HuH-7 (cell line): Measurements from ENCODE around the gene HIVEP2.

ENCODE experiments used
- DNase-seq: peaks from one replicate; pipeline ENCODE4 v3.0.0; 2011; ENCODE audit warnings: low spot score

HIVEP2 gene

DNA sequence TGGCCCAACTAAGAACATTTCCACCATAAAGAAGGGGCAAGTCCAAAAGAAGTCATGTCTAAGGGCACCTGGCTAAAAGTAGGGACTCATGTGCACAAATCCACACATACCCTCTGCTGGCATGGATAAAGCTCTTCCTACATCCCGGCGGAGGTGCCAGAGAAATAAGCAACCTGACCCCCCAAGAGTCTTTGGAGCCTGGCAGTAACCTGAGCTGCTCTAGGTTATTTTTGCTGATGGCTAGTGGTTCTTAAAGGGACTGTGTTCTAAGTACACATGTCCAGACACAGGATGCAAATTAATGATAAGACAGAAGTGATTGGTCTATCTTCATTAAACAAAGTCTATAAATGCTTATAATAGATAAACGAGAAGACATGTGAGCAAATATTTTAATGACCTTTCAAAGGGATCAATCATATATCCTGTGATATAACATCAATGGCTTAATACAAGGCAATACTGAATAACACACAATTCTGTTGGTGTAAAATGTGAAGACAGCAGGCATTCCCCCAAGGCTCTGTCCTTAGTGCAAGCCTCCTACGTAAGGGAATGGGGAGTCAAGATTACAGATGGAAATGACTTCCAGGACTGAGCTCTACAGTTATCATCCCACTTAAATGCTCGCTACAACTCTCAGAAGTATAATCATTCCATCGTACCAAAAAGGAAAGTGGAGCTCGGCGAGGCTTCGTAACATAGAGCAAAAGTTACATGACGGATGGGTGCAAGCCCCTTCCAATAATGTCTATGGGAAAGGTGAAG, 52.5 kb downstream of the HIVEP2 start:
- no peak for DNase-seq

DNA sequence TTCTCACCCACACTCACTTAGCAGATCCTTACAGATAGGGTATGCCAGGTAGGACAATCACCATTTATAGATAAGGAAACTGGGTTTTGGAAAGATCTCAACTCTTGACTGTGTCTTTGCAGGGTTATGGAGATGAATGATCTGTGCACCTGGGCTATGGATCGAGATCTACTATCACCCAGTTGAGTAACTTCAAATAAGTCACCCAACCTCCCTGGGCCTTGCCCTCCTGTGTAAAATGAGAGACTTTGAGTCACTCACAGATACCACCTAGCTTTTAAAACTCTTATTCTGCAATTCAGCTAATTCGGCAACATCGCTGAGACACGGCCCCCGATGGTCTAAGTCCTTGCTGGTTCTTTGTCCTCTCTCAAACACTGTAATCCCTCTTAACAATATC, 53.5 kb downstream of the HIVEP2 start:
- no peak for DNase-seq

DNA sequence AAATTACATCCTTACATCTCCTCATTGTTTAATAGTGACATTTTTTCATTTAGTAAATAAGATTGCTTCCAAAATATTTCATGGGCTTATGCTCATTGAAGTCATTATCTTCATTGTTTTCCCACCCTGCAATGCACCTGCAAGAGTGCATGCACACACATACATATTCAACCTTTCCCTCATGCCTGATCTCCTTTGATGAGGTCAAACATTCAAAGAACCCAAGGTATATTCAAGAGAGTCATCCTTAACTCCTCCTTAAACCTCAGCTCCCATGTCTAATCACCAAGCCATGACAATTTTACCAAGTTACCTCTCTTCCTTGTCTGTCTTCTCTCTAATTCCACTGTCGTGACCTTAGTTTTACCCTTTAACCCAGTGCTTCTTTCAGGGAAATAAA, 56.5 kb downstream of the HIVEP2 start:
- DNase-seq, result no peak

DNA sequence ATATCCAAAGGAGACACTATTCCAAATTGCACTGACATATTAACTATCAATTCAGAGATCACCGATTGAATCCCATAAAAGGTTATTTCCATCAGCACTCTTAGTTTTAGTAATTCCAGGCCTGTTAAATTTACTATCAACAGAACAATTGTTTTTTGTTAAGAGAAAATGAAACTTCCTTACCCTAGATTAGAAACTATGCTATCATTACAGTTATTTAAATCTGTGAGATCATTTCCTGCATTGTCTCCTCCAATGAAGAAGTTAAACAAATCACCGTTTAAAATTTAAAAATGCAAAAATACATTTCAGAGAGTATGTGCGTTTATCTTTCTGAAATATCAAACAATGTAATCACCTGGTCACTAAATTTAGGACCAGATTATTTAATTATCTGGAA, 57.5 kb downstream of the HIVEP2 start:
- DNase-seq, result no peak

DNA sequence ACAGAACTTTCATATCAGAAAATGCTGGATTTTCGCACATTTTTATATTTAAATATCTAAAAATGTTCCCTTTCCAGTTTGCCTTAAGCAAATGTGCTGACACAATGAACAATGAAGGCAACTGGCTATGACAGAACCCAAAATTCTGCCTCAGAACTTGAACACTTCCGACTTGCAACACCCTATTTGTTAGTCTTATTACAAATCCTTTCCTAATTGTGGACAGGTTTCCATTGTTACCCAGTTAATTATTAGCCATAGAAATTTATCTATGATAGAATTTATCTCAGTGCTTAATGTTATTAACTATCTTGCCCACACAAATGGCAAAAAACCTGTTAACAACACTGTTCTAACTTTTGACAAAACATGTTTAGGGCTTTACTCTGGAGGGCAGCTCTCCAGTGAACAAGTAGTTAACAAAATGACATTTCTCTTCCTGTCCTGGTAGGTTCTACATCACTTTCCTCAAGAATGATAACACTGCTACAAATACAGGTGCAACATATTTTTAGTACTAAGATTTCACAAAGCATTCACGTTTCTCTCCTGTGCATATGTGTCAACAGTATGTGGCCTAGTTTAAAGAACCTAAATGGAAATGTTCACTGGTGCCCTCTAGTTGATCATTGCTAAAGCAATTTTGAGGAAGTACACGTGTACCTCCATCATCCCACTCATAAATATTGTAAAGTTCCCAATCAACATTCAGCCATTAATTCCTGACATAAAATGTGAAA, 58.4 kb downstream of the HIVEP2 start:
- DNase-seq, result no peak

DNA sequence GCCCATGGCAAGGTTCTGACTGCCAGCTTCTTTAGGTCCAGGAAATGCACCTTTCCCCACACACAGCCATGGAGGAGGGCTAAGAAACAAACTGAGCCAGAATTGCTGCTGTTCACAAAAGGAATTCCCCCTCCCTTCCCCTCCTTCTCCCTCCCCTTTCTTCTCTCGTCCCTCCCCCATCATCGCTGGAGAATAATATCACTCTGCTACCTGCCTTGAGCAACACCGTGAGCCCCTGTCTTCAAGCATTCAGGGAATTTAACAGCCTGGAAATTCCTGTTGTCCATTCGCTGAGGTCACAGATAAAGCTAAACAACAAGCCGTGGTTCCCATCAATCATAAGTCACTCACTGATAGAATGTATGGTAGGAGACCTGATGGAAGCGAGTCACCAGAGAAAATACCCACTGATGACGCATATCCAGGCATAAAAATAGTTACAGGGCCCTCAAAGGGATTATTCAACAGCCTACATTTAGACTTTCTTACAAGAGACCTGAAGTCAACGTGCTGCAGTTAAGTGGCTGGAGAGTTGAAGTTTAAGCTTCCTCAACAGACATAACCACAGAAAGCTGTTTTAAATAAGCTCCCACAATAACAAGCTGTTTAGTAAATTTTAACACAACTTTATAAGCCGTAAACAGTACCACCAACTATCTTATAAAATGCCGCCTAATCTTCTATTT, 59.7 kb downstream of the HIVEP2 start:
- peak; percentile 36 for DNase-seq

DNA sequence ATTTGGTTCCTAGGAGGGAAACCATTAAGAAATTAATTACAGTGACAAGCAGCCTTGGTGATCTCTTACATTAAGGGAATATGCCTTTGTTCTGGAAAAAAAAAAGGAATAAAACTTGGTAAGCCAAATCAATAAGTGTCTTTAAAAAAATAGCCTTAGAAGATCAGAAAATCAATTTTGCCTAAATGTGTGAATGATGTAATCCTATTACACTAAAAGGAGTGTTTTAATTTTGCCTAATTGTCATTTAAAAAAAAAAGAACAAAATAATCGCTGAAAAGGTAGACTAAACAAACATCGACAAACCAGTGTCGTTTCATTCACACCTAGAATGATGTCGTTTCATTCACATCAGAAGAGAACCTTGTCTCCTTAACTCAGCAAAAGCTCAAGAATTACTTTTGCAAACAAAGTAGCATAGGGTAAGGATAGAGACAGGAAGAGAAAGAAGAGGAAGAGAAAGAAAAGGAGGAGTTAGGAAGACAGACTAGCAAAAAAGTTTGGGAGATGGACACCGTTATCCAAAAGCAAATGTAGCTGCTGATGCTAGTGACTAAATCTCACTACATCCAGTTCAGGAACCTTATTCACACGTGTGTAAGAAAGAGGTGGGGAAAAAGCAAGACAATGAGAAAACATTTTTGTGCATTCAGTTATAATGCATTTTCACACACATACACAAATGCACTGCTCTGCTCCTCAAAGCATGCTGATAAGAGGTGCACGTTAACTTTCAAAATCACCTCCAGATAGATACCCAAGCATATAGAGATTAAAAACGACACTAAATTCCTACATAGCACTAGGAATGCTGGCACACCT, 60.6 kb downstream of the HIVEP2 start:
- DNase-seq, result no peak

DNA sequence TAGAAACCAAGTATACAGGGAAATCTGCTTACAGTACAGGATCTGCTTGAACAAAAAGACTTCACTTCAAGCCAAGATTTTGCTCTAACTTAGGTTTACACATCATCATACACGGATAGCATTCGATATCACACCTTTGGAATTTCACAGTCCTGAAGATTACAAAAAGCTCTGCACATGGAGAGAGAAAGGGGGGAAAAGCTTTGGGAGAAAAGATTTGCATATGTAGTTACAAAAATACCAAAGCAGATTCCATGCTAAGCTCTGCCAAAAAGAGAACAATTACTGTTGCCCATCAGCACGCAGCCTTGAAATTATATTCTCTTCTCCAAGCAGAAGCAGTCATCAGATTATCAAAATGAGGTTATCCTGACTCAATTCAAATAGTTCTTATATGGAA, 62.0 kb downstream of the HIVEP2 start:
- no peak for DNase-seq

DNA sequence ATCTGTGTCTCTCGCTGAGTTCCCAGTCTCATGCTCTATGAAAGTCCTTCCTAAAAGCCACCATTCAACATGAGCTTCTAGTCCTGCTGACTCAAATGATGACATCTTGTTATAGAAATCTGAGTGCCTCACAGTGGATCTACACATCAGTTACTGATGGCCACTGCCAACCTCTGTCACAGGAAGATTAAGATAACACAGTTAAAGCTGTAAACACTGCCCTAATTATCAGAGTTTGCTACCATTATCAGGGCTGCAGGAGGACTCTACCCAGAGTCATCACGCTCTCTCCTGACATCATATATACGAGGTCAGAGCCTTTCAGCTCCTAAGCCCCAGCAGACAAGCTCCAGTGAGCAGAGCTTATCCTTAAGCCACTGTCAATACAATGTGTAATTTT, 63.2 kb downstream of the HIVEP2 start:
- no peak for DNase-seq

DNA sequence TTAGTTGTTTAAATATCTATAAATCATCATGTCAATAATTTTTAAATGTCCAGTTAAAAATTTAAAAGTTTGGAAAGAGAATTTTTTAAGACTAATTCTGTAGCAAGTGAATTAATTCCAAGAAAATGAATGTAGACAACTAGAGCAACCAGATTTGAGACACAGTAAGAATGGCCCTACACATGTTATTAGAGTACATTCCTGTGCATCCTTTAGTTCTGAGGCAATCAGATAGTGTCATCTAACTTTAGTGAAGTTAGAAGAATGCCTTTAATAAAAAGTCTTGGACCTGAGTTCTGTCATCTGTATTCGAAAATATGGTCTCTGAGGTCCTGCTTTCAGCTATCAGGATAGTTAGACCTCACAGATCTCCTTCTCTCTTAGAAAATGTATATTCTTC, 63.7 kb downstream of the HIVEP2 start:
- DNase-seq, result no peak

DNA sequence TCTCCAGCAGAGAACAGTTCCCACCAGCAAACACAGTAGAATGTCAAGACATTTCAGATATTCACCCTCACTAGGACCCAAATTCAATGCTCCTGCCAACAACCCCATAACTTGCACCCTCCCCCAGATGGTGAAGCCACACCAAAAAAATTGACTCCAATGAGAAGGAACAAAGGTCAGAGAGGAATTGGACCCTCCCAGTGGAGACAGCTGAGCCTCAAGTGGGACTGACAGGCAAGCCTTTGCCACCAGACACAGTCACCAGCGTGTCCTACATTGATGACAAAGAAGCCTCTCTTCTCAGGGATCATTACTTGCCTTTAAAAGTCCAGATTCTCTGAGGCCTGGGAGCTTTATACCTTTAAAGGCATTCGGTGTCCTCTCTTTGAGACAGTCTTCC, 64.8 kb downstream of the HIVEP2 start:
- DNase-seq, result no peak

DNA sequence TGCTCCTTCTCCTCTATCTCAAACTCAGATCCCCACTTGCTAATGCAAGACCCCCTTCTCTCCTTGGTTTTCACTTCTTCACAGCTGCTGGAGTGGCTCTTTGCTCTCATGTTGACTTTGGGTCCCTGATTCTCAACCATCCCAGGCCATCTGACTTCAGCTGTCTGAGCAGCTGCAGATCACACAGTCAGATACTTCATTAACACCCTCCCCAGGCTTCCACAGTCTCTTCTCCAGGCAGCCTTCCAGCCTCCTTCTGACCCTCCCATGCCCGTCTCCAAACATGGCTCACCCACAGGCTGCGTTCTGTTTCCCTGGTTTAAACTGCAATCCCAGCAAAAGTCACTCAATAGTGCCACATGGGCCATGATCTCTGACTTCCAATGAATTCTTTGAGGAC, 65.4 kb downstream of the HIVEP2 start:
- no peak for DNase-seq

DNA sequence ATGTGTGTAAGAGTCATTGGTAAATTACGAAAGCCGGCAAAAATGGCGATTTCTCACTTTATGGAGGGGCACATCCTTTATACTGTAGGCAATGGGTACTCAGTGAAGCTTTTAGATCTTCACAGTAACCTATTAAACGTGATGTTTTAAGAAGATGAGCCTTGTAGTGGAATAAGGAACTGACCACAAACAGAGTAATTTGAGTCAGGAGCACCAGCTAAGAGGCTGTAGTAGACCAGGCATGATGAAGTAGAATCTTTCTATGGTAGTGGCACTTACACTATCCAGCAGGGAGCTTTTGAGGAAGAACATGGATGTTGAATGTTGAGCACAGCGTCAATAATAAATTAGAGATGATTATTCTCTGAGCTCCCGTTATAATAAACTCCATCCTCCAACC, 65.9 kb downstream of the HIVEP2 start:
- no peak for DNase-seq

DNA sequence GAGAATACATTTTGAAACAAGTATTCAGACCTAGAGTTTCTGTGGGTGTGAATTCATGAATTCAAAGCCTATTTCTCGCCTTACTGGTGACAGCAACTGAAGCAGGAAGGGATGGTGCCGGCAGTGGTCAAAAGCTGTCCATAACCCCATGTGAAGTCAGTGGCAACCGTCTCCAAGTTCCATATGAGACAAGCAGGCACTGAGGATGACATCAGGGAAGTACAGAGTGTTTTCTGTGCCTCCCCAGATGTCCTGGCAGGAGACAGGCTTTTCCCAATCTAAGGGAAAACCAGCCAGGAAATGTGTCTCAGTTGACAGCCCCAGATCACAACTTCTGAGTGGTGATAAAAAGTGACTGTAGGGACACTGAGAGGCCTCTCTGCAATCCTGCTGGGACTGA, 66.6 kb downstream of the HIVEP2 start:
- no peak for DNase-seq

DNA sequence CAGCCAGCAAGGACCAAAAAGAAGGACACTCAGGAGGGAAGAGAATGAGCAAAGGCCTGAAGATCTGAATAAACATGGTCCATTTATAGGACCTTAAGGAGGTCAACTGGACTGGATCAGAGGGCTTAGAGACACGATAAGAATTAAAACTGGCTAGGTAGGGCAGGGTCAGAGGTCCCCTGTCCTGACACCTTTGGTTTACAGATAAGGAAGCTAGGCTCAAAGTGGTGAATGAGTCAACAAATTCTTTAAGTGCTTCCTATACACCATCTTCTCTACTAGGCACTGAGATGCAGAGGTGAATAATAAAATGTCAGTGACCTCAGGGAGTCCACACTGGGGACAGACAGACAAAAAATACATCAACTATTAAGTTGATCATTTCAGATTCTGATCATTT, 70.3 kb downstream of the HIVEP2 start:
- no peak for DNase-seq

DNA sequence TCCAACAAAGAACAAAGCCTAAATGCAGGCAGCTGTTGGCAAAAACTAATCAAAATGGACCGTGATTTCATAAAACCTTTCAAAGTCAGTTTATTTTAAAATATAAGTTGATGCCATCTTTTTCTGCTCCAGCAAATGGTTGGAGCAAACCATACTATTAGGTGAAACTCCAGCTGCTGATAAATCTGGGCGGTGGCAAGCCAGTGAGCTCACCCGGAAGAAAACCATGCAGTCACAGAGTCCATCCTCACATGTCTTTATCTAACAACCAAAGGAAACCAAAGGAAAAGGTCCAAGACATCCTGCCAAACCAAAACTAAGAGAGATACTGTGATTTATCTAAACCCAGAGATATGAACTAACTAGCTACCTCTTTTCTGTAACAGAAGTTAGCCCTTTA, 72.6 kb downstream of the HIVEP2 start:
- DNase-seq, result no peak

DNA sequence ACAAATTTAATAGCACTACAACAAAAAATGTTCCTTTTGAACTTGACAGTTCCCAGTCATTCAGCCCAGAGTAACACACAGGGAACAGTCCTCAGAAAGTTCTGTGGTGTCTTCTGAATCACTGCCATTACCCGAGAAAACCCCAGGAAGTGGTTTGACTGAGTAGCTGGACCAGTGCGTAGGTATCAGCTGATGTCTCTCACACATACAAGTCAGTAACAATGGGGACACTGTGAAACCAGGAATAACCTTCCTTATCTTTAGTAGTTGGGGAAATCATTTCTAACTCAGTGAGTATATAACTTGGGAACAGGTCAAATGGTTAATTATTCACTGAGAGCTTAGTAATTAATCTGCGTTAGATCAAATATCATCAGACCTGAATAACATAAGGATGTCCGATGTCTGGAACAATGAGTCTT, 73.1 kb downstream of the HIVEP2 start:
- peak; percentile 42 for DNase-seq

DNA sequence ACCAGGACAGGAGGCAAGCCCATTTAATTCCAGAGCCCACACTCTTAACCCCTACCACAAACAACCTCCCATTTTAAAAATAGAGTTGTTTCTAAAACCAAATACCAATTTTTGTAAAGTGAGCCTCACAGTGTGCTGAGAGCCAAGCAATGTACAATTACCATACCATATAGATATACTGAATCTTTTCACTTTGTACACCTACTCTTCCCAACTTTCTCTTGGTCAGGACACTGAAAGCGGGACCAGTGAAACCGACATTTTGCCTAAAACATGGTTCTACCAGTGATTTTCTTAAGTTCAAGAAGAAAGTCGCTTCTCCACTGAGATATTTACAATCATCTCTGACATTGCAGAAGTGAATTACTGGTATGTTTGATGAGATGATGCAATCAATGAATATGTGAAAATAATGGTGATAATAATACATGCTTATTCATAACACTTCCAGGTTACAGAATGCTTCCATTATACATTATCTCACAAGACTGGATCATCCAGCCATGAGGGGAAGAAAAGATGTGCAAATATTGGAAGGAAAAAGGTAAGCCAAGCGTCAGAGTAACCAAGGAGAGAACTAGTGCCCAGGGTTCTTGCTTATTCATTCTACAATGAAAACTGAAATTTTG, 74.1 kb downstream of the HIVEP2 start:
- no peak for DNase-seq

DNA sequence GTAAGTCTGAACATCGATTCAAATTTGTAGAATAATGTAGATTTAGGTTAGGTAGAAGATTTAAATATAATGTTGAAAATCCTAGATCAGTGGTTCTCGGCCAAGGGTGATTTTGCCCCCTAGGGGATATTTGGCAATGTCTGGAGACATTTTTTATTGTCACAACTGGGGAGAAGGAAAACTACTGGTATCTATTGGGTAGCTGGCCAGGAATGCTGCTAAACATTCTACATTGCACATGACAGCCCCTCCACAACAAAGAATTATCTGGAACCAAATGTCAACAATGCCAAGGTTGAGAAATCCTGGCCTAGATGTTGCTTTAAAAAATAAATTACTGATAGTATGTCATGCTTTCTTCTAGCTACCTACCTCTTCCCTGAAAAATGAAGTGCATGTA, 76.1 kb downstream of the HIVEP2 start:
- no peak for DNase-seq

DNA sequence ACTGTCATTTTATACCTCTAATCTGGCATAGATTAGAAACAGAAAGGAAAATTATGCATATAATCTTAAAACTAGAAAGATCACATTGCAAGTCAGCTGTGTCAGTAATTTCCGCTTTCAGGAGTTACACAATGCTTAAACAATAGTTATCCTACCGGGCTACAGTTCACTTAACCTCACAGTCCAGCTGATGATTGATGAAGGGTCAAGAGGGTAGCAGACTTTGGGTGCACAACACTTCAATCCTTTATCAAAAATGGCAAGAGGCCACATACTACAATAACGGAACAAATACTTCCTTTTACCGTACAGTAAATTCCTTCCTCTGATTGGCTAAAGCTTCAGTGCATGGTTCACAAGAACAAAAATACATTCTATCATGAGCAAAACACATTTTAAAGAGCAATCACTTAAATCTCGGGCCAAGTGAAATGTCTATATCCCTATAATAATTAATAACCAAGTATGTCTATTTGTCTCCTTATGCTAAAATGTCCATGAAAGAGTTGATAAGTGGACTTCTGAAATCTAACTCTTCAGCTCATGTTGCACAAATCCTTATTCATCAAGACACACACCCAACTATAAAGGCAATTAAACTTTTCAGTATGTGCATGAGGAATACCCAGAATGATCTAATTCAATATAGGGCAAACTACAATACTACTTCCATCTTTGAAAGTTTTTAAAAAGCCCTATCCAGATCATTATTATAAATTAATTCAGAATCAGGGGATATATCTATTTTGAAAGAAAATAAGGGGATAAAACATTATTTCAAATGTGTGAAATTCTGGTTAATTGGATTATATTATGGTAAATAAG, 76.8 kb downstream of the HIVEP2 start:
- DNase-seq, result peak; percentile 48

DNA sequence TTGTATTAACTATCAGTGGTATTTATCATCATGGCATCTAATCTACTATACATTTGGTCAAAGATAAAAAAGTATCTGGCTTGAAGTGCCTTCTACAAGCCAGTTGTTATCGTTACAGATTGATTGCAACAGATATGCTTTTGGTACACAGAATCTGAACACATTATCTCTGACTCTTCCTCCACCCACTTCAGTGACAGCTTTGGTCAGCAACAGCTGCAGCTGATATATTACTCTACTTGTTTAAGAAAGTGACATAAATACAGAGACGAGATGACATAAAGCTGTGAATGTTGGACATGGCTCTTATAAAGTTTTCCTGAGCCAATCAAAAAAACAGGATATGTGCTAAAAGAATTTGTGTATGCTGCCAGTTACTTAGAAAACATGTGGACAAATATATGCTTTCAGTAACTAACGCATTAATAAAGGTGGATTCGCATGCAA, 77.6 kb downstream of the HIVEP2 start:
- DNase-seq, result no peak
